IPS DF 4.7 (cell line): ENCODE data around the gene TRPV5.

Experiments
- DNase-seq: peaks from one replicate; pipeline ENCODE4 v3.0.0-alpha.2; 2013; ENCODE audit warnings: low spot score; ENCODE audit errors: extremely low read depth

The TRPV5 gene

GRCh38 chr7:142871260-142872105 is 62.1 kb downstream of the TRPV5 start:
- no peak for DNase-seq

DNA sequence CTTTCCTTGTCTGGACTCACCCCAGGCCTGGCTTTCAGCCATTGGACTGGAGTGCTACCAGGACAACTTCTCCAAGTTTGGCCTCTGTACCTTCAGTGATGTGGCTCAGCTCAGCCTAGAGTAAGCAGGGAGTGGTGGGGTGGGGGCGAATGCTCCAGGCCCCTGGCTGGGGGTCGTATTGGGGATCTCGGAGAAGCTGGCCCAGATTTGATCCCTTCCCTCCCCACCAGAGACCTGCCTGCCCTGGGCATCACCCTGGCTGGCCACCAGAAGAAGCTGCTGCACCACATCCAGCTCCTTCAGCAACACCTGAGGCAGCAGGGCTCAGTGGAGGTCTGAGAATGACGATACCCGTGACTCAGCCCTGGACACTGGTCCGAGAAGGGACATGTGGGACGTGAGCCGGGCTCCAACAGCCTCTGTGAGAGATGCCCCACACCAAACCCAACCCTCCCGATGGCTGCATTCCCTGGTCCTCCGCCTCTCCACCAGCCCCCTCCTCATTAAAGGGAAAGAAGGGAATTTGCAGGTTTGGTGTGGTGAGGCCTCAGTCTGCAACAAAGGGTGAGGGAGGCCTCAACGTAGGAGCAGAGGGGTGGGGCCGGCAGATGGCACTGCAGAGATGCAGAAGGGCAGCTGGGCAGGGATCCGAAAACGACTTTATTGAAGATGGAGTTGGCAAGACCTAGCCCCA is 62.8 kb downstream of the TRPV5 start:
- DNase-seq = no peak

DNA sequence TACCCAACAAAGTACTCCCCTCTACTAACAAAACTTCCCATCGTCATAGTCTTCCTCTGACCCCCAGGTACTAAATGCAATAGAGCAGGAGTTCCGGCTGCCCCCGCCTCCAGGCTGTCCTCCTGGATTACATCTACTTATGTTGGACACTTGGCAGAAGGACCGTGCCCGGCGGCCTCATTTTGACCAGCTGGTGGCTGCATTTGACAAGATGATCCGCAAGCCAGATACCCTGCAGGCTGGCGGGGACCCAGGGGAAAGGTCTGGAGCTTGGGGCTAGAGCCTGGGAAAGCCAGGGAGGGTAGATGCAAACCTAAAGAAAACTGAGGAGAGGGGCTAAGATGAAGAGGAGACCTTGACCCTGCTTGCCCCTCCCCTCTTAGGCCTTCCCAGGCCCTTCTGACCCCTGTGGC is 63.4 kb downstream of the TRPV5 start:
- DNase-seq = no peak

DNA sequence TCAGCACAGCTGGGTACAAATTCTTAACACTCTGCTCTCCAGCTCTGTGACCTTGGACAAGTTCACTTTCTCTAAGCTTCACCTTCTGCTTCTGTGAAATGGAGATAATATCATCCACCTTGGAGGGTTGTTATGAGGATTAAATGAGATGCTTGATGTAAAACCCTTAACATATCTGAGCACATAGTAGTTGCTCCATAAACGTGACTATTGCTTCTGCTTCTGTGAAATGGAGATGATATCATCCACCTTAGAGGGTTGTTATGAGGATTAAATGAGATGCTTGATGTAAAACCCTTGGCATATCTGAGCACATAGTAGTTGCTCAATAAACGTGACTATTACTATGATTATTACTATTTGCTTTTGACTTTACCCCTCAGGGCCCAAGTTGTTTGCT is 64.1 kb downstream of the TRPV5 start:
- DNase-seq = no peak

DNA sequence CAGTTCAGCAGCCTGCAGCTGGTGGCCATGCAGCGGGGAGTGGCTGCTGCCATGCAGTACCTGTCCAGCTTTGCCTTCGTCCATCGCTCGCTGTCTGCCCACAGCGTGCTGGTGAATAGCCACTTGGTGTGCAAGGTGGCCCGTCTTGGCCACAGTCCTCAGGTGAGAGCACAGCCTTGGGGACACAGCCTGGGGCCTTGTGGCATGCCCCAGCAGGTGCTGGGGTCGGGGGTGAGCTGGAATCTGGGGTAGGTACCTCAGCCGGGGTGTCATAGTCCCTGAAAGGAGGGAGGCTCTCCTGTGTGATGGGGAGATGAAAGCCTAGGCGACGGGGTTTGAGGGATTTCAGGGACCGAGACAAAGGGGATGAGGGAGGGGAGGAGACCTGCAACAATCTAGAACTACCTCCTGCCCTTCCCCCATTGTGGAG is 64.5 kb downstream of the TRPV5 start:
- no peak for DNase-seq

DNA sequence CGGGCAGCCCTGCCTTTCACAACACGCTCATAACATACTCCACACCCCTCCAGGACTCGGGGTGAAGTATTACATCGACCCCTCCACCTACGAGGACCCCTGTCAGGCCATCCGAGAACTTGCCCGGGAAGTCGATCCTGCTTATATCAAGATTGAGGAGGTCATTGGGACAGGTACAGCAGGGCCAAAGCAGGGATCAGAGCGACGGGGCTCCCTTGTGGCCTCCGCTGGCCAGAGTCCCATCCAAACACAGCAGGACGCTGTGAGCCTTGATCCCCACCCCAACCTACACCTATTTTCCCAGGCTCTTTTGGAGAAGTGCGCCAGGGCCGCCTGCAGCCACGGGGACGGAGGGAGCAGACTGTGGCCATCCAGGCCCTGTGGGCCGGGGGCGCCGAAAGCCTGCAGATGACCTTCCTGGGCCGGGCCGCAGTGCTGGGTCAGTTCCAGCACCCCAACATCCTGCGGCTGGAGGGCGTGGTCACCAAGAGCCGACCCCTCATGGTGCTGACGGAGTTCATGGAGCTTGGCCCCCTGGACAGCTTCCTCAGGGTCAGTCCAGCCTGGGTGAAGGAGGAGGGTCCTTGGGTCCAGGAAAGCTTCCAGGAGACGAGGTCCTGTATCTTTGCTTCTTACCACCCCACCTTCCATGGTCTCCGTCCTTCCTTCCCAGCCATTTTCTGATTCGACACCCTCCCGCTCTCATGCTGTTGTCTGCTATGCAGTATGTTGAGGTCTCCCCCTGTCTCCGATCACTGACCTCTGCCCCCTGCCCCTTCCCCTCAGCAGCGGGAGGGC is 65.2 kb downstream of the TRPV5 start:
- no peak for DNase-seq

DNA sequence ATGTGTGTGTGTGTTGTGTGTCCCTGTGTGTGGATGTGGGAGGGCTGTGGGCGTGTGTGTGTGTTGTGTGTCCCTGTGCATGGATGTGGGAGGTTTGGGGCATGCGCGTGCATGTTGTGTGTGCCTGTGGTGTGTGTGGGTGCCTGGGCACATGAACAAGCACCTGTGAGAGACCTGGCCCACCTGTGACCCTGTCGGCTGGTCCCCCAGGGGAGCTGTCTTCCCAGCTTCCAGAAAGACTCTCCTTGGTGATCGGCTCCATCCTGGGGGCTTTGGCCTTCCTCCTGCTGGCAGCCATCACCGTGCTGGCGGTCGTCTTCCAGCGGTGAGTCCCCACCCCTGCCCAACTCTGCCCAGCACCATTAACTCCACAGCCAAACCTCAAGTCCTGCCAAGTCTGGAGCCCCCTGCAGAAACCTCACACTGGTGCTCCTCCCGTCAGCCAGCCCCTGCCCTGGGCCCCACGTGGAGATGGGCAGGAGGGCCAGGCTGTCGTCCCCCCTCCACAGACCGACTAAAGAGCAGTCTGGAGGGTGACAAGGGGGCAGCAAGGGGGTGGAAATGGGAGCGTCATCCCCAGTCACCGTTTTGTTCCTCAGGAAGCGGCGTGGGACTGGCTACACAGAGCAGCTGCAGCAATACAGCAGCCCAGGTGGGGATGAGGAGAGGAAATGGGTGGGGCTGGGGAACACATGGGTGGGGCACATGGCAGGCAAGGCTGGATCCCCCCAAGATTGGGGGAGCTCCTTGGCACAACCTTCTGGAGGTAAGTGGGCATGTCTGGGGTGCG is 66.0 kb downstream of the TRPV5 start:
- DNase-seq = no peak

DNA sequence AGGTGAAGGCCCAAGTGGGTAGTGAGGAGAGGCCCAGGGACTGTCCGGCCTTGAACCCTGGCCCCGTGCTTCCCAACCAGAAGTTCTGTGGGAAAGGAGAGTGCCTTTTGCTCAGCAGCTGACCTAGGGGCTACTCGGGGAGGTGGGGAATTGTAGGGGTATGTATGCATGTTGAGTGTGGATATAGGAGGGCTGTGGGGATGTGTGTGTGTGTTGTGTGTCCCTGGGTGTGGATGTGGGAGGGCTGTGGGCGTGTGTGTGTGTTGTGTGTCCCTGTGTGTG is 66.5 kb downstream of the TRPV5 start:
- DNase-seq = no peak

DNA sequence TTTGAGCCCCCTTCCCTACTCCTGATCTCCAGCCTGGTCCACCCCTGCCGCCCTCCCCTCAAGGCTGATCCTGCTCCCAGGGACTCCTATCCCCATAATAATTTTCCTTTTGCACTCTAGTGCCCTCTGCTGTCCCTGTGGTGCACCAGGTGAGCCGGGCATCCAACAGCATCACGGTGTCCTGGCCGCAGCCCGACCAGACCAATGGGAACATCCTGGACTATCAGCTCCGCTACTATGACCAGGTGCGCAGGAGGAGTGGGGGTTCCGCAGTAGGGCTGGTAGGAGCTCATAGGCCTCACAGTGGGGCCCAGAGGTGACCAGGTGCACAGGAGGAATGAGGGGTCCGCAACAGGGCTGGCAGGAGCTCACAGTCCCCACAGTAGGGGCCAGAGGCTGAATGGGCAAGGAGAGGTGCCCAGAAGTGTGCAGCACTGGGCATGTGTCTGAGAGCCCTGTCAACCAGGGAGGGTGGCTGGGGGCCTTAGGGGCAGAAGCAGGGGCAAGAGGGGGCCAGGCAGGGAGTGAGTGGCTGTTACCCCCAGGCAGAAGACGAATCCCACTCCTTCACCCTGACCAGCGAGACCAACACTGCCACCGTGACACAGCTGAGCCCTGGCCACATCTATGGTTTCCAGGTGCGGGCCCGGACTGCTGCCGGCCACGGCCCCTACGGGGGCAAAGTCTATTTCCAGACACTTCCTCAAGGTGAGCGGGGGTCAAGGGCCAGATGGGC is 67.0 kb downstream of the TRPV5 start:
- DNase-seq = no peak

- no peak for DNase-seq
These were observed 67.8 kb downstream of the TRPV5 start for GRCh38 chr7:142865766-142866165.

DNA sequence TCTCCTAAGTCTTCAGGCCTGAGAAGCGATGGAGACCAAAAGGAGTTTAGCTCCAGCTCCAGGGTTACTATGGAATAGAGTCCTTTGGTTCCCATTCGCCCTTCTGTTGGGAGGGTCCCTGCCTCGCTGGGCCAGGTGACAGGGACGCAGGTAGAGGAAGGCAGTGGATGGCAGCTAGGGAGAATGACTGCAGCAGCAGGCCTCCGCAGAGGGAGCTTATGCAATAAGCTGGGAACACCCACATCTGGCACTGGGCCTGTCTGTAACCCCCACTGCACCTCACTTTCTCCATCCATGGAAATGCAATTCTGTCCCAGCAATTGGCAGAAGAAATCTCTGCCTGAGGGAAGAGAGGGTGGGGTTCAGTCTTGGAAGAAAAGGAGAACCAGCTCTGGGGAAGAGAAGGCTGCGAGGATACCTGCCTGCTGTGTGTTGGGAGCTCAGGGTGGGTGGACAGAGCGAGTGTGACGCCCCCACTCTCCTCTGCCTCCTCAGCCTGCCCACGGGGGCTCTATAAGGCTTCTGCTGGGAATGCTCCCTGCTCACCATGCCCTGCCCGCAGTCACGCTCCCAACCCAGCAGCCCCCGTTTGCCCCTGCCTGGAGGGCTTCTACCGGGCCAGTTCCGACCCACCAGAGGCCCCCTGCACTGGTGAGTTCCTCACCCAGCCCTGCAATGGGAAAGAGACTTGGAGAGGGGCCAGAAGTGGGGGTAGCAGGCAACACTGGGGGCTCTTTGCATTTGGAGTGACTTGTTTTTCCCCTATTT is 68.4 kb downstream of the TRPV5 start:
- DNase-seq = no peak

DNA sequence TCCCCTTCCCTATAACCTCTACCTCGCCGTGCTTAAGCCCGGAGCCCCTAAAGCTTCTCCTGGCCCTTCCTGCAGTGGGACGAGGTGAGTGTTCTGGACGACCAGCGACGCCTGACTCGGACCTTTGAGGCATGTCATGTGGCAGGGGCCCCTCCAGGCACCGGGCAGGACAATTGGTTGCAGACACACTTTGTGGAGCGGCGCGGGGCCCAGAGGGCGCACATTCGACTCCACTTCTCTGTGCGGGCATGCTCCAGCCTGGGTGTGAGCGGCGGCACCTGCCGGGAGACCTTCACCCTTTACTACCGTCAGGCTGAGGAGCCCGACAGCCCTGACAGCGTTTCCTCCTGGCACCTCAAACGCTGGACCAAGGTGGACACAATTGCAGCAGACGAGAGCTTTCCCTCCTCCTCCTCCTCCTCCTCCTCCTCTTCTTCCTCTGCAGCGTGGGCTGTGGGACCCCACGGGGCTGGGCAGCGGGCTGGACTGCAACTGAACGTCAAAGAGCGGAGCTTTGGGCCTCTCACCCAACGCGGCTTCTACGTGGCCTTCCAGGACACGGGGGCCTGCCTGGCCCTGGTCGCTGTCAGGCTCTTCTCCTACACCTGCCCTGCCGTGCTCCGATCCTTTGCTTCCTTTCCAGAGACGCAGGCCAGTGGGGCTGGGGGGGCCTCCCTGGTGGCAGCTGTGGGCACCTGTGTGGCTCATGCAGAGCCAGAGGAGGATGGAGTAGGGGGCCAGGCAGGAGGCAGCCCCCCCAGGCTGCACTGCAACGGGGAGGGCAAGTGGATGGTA is 69.5 kb downstream of the TRPV5 start:
- DNase-seq = no peak

DNA sequence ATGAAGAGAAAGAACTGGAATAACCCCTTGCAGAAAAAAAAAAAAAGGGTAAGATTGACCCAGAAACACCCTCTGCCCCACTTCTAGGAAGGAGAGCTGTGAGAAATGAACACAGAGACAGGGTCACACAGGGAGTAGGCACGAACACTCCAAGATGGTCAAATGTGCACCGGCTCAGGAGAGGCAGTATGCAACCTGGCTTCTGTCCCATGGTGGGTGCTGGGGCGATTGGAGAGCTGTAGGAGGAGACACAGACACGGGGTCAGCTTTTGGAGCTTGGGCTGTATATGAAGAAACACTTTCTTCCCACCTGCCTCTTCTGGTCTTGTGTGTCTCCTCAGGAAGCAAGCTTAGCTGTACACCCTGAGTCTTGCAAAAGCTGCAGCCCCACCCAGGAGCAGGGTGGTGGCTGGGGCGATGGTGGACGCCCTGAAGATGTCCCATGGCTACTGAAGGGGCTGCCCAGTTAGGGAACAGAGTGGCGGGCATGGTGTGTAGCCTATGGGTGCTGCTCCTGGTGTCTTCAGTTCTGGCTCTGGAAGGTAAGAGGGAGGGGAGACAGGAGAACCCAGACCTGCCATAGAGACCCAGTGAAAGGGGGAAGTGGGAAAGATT is 70.7 kb downstream of the TRPV5 start:
- DNase-seq = no peak

DNA sequence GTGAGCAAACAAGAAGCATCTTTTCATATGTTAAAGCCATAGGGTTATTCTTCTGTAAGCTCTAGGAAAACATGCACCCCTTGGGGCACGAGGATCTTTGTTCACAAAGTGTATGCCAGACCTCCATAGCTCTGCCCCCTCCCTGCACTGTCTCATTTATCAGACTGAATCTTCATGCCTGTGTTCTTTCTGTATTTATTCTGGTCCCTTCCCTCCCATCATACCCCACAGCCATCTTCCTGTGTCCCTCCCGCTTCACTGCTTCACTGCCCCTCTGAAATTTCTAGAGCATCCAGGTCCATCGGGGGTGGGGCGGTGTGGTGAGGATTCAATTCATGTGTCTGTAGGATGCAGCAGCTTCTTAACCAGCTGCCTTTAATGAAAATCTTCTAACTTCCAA is 71.2 kb downstream of the TRPV5 start:
- DNase-seq = no peak

DNA sequence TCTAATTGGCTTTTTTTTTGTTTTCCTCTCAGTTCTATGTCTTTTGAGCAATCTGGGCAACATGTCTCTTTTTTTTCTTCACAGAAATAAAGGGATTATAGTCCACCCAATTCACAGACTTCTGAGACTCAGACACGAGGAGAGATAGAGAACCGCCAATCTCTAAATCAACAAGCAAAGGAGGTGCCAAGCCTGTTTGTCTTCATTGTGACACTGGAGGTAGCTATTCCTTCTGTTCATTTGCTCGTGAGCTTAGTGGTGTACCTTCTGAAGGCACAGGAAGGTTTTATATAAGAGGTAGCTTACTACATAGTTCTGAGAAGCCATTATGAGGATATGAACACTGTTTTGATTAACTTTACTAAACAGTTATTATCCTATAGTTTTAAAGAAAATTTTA is 72.6 kb downstream of the TRPV5 start:
- no peak for DNase-seq

GRCh38 chr7:142859829-142860228 is 73.7 kb downstream of the TRPV5 start:
- no peak for DNase-seq

DNA sequence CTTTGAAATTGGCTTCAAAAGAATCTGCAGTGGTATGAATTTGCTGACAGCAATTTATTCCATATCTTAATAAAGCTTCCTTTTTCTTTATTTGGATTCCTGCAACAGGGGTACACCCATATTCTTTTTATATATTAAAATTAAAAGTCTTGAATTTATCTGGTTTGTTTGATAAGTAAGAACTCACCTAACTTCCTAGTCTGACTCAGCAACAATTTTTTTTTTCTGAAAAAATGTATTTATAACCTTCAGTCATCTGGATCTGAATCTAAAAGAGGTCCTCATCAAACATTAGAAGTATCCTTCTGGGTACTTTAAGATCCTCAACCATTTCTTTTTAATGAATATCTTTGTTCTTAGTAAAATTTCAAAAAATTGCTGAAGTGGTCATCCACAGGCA is 74.1 kb downstream of the TRPV5 start:
- no peak for DNase-seq
